ENCODE data around the gene KANK3.

KANK3 gene

GRCh38 chr19:8366961-8367326 lies 23.9 kb upstream of the KANK3 start:
- Histone ChIP-seq H3K27me3 (ENCODE audit: control insufficient read depth in 1 of 2, insufficient read depth in 1 of 2, low read length in 2 of 2) (no peaks in the 10 kb centered on the region), H3K79me1 (replicated peaks; ENCODE audit: low read length, poor library complexity, severe bottlenecking) (peaks cover 10% of the 10 kb centered on the region), H3K23ac (ENCODE audit: low read length in 2 of 2) (no peak overlapping the region), H2BK15ac (ENCODE audit: low read depth, poor library complexity, severe bottlenecking) (peak overlapping the region; percentile 65), H4K8ac (ENCODE audit: low read length) (peak overlapping the region; percentile 70), H2AFZ (ENCODE audit: low read depth, low read length) (no peak overlapping the region), H3K36me3 (ENCODE audit: control insufficient read depth in 1 of 2, insufficient read depth in 2 of 2, low read depth in 1 of 2, low read length in 2 of 2) (peaks cover 34 to 45% of the 10 kb centered on the region in 2 experiments), H3K4me1 (ENCODE audit: control insufficient read depth, insufficient read depth, low read depth, low read length) (peaks cover 56% of the 10 kb centered on the region), H3K4me2 (ENCODE audit: low read length, poor library complexity, severe bottlenecking) (peak overlapping the region; percentile 82), H3K14ac (ENCODE audit: low read length in 2 of 2) (peak overlapping the region in 1 of 2 experiments; percentile 77), H2BK12ac (ENCODE audit: low read length in 2 of 2) (peak overlapping the region; percentile 94 to 97), H3K4me3 (ENCODE audit: insufficient read depth in 1 of 2, low read depth in 1 of 2, low read length in 2 of 2) (peak overlapping the region; percentile 45 to 65), H3K27ac (ENCODE audit: low read length, poor library complexity, severe bottlenecking) (peak overlapping the region; percentile 94), H4K91ac (ENCODE audit: low read length) (peak overlapping the region; percentile 98), H3K9me3 (ENCODE audit: control insufficient read depth, low read length) (no peaks in the 10 kb centered on the region), H3K18ac (ENCODE audit: low read depth in 1 of 2, low read length in 2 of 2) (peak overlapping the region; percentile 87 to 93), H3K4ac (ENCODE audit: low read depth in 1 of 2, low read length in 2 of 2) (peak overlapping the region; percentile 86), H2AK5ac (ENCODE audit: low read length, severe bottlenecking) (peak overlapping the region; percentile 2), H3K9ac (ENCODE audit: low read length) (peak overlapping the region; percentile 57), H2BK5ac (ENCODE audit: low read depth, low read length, poor library complexity, severe bottlenecking) (peak overlapping the region; percentile 66), H2BK120ac (ENCODE audit: low read depth, low read length) (peak overlapping the region; percentile 93)
- WGBS: 50% methylated on average over 10 of the region's 13 CpGs
- DNase-seq: no peak

- Histone ChIP-seq H3K79me1 (replicated peaks; ENCODE audit: low read length, poor library complexity, severe bottlenecking) (peaks cover 6% of the 10 kb centered on the region), H3K27me3 (ENCODE audit: control insufficient read depth in 1 of 2, insufficient read depth in 1 of 2, low read length in 2 of 2) (no peaks in the 10 kb centered on the region), H3K9me3 (ENCODE audit: control insufficient read depth, low read length) (no peaks in the 10 kb centered on the region), H3K27ac (ENCODE audit: low read length, poor library complexity, severe bottlenecking) (peak overlapping the region; percentile 53), H2AFZ (ENCODE audit: low read depth, low read length) (no peak overlapping the region), H4K8ac (ENCODE audit: low read length) (no peak overlapping the region), H2BK12ac (ENCODE audit: low read length in 2 of 2) (peak overlapping the region; percentile 23 to 53), H3K14ac (ENCODE audit: low read length in 2 of 2) (peak overlapping the region in 1 of 2 experiments; percentile 36), H3K4ac (ENCODE audit: low read depth in 1 of 2, low read length in 2 of 2) (peak overlapping the region; percentile 15 to 22), H3K4me1 (ENCODE audit: control insufficient read depth, insufficient read depth, low read depth, low read length) (peaks cover 56% of the 10 kb centered on the region), H3K23ac (ENCODE audit: low read length in 2 of 2) (no peak overlapping the region), H2BK5ac (ENCODE audit: low read depth, low read length, poor library complexity, severe bottlenecking) (no peak overlapping the region), H2BK120ac (ENCODE audit: low read depth, low read length) (no peak overlapping the region), H3K9ac (ENCODE audit: low read length) (no peak overlapping the region), H3K18ac (ENCODE audit: low read depth in 1 of 2, low read length in 2 of 2) (peak overlapping the region; percentile 57 to 61), H3K4me3 (ENCODE audit: insufficient read depth in 1 of 2, low read depth in 1 of 2, low read length in 2 of 2) (peak overlapping the region; percentile 5 to 94), H2BK15ac (ENCODE audit: low read depth, poor library complexity, severe bottlenecking) (no peak overlapping the region), H3K4me2 (ENCODE audit: low read length, poor library complexity, severe bottlenecking) (peak overlapping the region; percentile 19), H3K36me3 (ENCODE audit: control insufficient read depth in 1 of 2, insufficient read depth in 2 of 2, low read depth in 1 of 2, low read length in 2 of 2) (peaks cover 31 to 40% of the 10 kb centered on the region in 2 experiments), H2AK5ac (ENCODE audit: low read length, severe bottlenecking) (peak overlapping the region; percentile 60), H4K91ac (ENCODE audit: low read length) (peak overlapping the region; percentile 30)
- WGBS: 95% methylated on average over 11 of the region's 11 CpGs
- peak; percentile 25 for DNase-seq
Measured at GRCh38 chr19:8366121-8366581, 23.1 kb upstream of the KANK3 start.

- Histone ChIP-seq H3K9ac (ENCODE audit: low read length) (peak within 1 kb of the TSS; percentile 89), H3K27ac (ENCODE audit: low read length, poor library complexity, severe bottlenecking) (peak within 1 kb of the TSS; percentile 86), H4K8ac (ENCODE audit: low read length) (peak within 1 kb of the TSS; percentile 87), H3K4me2 (ENCODE audit: low read length, poor library complexity, severe bottlenecking) (peak within 1 kb of the TSS; percentile 78), H3K14ac (ENCODE audit: low read length in 2 of 2) (peak within 1 kb of the TSS in 1 of 2 experiments; percentile 98), H3K36me3 (ENCODE audit: control insufficient read depth in 1 of 2, insufficient read depth in 2 of 2, low read depth in 1 of 2, low read length in 2 of 2) (peaks cover 19 to 24% of the 10 kb centered on the region in 2 experiments), H3K4me3 (ENCODE audit: insufficient read depth in 1 of 2, low read depth in 1 of 2, low read length in 2 of 2) (peak within 1 kb of the TSS; percentile 75 to 94), H3K27me3 (ENCODE audit: control insufficient read depth in 1 of 2, insufficient read depth in 1 of 2, low read length in 2 of 2) (no peaks in the 10 kb centered on the region), H3K79me1 (replicated peaks; ENCODE audit: low read length, poor library complexity, severe bottlenecking) (peaks cover 2% of the 10 kb centered on the region), H3K9me3 (ENCODE audit: control insufficient read depth, low read length) (no peaks in the 10 kb centered on the region), H2BK12ac (ENCODE audit: low read length in 2 of 2) (peak within 1 kb of the TSS; percentile 6 to 97), H3K4me1 (ENCODE audit: control insufficient read depth, insufficient read depth, low read depth, low read length) (peaks cover 55% of the 10 kb centered on the region), H2BK120ac (ENCODE audit: low read depth, low read length) (peak within 1 kb of the TSS; percentile 39), H3K23ac (ENCODE audit: low read length in 2 of 2) (peak within 1 kb of the TSS in 1 of 2 experiments; percentile 99), H2BK5ac (ENCODE audit: low read depth, low read length, poor library complexity, severe bottlenecking) (peak within 1 kb of the TSS; percentile 61), H3K18ac (ENCODE audit: low read depth in 1 of 2, low read length in 2 of 2) (peak within 1 kb of the TSS; percentile 89 to 100), H2AK5ac (ENCODE audit: low read length, severe bottlenecking) (peak within 1 kb of the TSS; percentile 99), H2AFZ (ENCODE audit: low read depth, low read length) (peak within 1 kb of the TSS; percentile 47), H2BK15ac (ENCODE audit: low read depth, poor library complexity, severe bottlenecking) (peak within 1 kb of the TSS; percentile 65), H4K91ac (ENCODE audit: low read length) (peak within 1 kb of the TSS; percentile 88), H3K4ac (ENCODE audit: low read depth in 1 of 2, low read length in 2 of 2) (peak within 1 kb of the TSS; percentile 20 to 97)
- peak; percentile 88 for DNase-seq
- WGBS: under 1% methylated on average over 69 of the region's 81 CpGs
Measured at GRCh38 chr19:8363803-8364771, 21.0 kb upstream of the KANK3 start, which contains the start of gene ANGPTL4. ANGPTL4 (plus strand) TSS chr19:8364155; CDS start chr19:8364322, 167 bp downstream.

Measured in mesenchymal stem cell (in vitro differentiated cells and primary cell).